GM12872 (cell line): ENCODE results near the gene TMEM259.

ENCODE experiments used
- TF ChIP-seq, protein P1 (sequence below): IDR thresholded peaks from 3 replicates; pipeline ENCODE4 v1.5.1; 2011; ENCODE audit warnings: low read depth, mild to moderate bottlenecking, low read length, moderate library complexity; ENCODE audit not compliant: insufficient read depth

The TMEM259 gene

GRCh38 chr19:1040476-1041271, 19.8 kb upstream of the TMEM259 start:
- TF ChIP-seq, protein P1, sequence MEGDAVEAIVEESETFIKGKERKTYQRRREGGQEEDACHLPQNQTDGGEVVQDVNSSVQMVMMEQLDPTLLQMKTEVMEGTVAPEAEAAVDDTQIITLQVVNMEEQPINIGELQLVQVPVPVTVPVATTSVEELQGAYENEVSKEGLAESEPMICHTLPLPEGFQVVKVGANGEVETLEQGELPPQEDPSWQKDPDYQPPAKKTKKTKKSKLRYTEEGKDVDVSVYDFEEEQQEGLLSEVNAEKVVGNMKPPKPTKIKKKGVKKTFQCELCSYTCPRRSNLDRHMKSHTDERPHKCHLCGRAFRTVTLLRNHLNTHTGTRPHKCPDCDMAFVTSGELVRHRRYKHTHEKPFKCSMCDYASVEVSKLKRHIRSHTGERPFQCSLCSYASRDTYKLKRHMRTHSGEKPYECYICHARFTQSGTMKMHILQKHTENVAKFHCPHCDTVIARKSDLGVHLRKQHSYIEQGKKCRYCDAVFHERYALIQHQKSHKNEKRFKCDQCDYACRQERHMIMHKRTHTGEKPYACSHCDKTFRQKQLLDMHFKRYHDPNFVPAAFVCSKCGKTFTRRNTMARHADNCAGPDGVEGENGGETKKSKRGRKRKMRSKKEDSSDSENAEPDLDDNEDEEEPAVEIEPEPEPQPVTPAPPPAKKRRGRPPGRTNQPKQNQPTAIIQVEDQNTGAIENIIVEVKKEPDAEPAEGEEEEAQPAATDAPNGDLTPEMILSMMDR = no peak

GRCh38 chr19:1039646-1040475, 18.9 kb upstream of the TMEM259 start, which contains the start of gene ABCA7:
Gene ABCA7 (plus strand): TSS chr19:1040107. CDS start chr19:1041362, 1,255 bp downstream.
- TF ChIP-seq, protein P1 = no peak

DNA sequence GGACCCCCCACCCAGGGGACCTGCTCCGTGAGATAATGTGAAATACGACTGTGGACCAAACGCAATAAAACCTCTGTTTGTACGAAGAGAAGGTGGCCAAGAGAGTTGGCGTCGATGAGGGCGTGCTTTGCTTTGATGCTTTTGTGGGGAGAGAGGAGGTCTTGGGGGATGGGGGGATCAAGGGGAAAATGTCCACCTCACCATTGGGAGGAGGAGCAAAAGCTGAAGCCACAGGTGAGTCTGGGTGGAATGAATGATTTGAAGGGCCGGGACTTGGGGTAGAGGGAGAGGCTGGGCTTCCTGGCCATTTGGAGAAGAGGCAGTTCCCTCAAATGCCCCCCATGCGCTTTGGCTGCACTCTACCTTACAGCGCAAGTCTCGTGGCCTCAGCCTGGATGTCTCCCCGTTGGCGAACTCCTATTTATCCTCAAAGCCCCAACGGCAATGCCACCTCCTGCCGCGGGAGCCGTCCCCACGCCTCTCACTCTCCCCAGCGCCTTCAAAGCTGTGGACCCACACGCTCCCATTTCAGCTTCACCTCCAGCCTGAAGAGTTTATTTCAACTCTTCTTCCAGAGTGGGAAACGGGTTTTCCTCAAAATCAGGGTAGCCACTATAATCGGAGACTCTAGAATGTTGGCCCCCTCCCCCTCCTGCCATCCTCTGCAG, 18.2 kb upstream of the TMEM259 start:
- TF ChIP-seq, protein P1 = no peak

DNA sequence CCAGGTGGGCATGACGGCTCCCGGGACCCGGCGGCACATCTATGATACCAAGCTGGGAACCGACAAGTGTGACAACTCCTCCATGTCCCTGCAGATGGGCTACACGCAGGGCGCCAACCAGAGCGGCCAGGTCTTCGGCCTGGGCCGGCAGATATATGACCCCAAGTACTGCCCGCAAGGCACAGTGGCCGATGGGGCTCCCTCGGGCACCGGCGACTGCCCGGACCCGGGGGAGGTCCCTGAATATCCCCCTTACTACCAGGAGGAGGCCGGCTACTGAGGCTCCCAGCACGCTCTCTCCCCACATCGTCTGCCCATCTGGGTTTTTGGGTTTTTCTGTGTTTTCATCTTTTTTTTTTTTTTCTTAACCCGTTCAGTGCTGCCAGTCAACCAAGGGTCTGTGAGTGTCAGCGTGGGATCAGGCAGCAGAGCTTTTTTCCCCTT, 16.7 kb upstream of the TMEM259 start:
- TF ChIP-seq, protein P1 = 0 out of 3 replicates have a peak, but pooled peaks have one; percentile 15

GRCh38 chr19:1035998-1036621, 15.2 kb upstream of the TMEM259 start:
- TF ChIP-seq, protein P1 = no peak

GRCh38 chr19:1032264-1032867, 11.4 kb upstream of the TMEM259 start:
- TF ChIP-seq, protein P1 = no peak
